ENCODE data around the gene LOXHD1. TPM values are rescaled to one million over a fixed set of nuclear protein-coding genes. Genes with fewer than 3 reads are reported as not detected.

LOXHD1 gene
- total and polyA plus RNA-seq, 10 of the 15 experiments (the other 5 are each of a cell fraction or from before 2014, with no cell fraction given): not detected

GRCh38 chr18:46546111-46546640, 110.8 kb downstream of the LOXHD1 start:
- TF ChIP-seq SIN3A (IDR thresholded peaks at IDR 0.05; ENCODE audit: low read depth, low read length): no peak
- no peak for TF ChIP-seq ASH2L (IDR thresholded peaks at IDR 0.05; ENCODE audit: borderline replicate concordance, low read depth)
- no peak for TF ChIP-seq SMAD1 (IDR thresholded peaks at IDR 0.05; ENCODE audit: low read depth, partially characterized antibody)
- Histone ChIP-seq H3K27me3 (replicated peaks in 1 of 2; ENCODE audit: control insufficient read depth in 2 of 2, insufficient read depth in 2 of 2, low read length in 1 of 2) (no peaks in the 10 kb centered on the region; a peak in 2 of 4 replicates), H2AFZ (ENCODE audit: control insufficient read depth, low read depth, low read length) (no peak overlapping the region), H4K20me1 (ENCODE audit: control insufficient read depth, insufficient read depth) (no peaks in the 10 kb centered on the region), H3K4me3 (no peak overlapping the region), H3K4me2 (ENCODE audit: control insufficient read depth, insufficient read depth) (no peak overlapping the region), H3K9me3 (replicated peaks; ENCODE audit: control insufficient read depth, insufficient read depth, low read length) (no peaks in the 10 kb centered on the region), H3K27ac (ENCODE audit: control insufficient read depth, insufficient read depth) (no peak overlapping the region), H3K4me1 (ENCODE audit: control insufficient read depth, insufficient read depth, low read length) (no peaks in the 10 kb centered on the region), H3K9ac (ENCODE audit: control insufficient read depth, insufficient read depth, low read length) (no peak overlapping the region), H3K36me3 (ENCODE audit: control insufficient read depth in 2 of 2, insufficient read depth in 2 of 2, low read length in 1 of 2) (no peaks in the 10 kb centered on the region), H3K79me2 (ENCODE audit: control insufficient read depth, insufficient read depth, low read length) (no peaks in the 10 kb centered on the region)
- ChIA-PET POLR2A (no interaction called here), CTCF (no interaction called here), SMC1A (ENCODE audit: uncharacterized antibody, unreplicated experiment) (interaction anchor here (0.6 kb wide), 1 partner anchor 126 kb away, joined by 3 read pairs; no protein-coding TSS in a partner anchor), RAD21 (ENCODE audit: unreplicated experiment) (no interaction called here)
- BruUV-seq (replicated peaks): no TSS peak
- intact Hi-C loops (cut with micrococcal nuclease; ENCODE audit: unreplicated experiment): no loop called here
- in situ Hi-C loops (cut with MboI): no loop called here
- FAIRE-seq (no peak), ATAC-seq (no peak), DNase-seq (ENCODE audit: low read depth, low spot score) (no peak)

GRCh38 chr18:46542545-46542944, 114.5 kb downstream of the LOXHD1 start:
- CTCF ChIA-PET: no interaction called here
- 33% methylated on average over 5 of the region's 5 CpGs for WGBS (ENCODE audit: insufficient coverage, insufficient replicate concordance, low lambda C conversion rate, missing lambda C conversion rate)
- Histone ChIP-seq H3K27me3 (replicated peaks in 1 of 2; ENCODE audit: control insufficient read depth in 2 of 2, insufficient read depth in 2 of 2, low read length in 1 of 2) (no peaks in the 10 kb centered on the region; a peak in 1 of 4 replicates), H3K9ac (ENCODE audit: control insufficient read depth, insufficient read depth, low read length) (no peak overlapping the region), H3K36me3 (ENCODE audit: control insufficient read depth in 2 of 2, insufficient read depth in 2 of 2, low read length in 1 of 2) (no peaks in the 10 kb centered on the region), H4K20me1 (ENCODE audit: control insufficient read depth, insufficient read depth) (no peaks in the 10 kb centered on the region), H3K9me3 (replicated peaks; ENCODE audit: control insufficient read depth, insufficient read depth, low read length) (no peaks in the 10 kb centered on the region), H3K4me3 (no peak overlapping the region), H3K4me2 (ENCODE audit: control insufficient read depth, insufficient read depth) (no peak overlapping the region), H3K27ac (ENCODE audit: control insufficient read depth, insufficient read depth) (no peak overlapping the region), H2AFZ (ENCODE audit: control insufficient read depth, low read depth, low read length) (no peak overlapping the region), H3K4me1 (ENCODE audit: control insufficient read depth, insufficient read depth, low read length) (no peaks in the 10 kb centered on the region), H3K79me2 (ENCODE audit: control insufficient read depth, insufficient read depth, low read length) (no peaks in the 10 kb centered on the region)
- POLR2A ChIA-PET: no interaction called here
- in situ Hi-C loops (cut with MboI): no loop called here
- DNase-seq (ENCODE audit: low read depth, low spot score) (no peak), FAIRE-seq (no peak), ATAC-seq (no peak)
- intact Hi-C loops (cut with micrococcal nuclease; ENCODE audit: unreplicated experiment): no loop called here
- RAD21 ChIA-PET (ENCODE audit: unreplicated experiment): no interaction called here
- BruUV-seq (replicated peaks): no TSS peak
- TF ChIP-seq IRF4 (IDR thresholded peaks at IDR 0.05; ENCODE audit: low read depth, low read length): no peak
- TF ChIP-seq MTA3 (IDR thresholded peaks at IDR 0.05; ENCODE audit: borderline replicate concordance, low read length): no peak
- TF ChIP-seq REST (IDR thresholded peaks at IDR 0.05; ENCODE audit: low read depth, low read length): peak; percentile 74; the same call in 1 of the 2 replicates
- TF ChIP-seq RAD51 (IDR thresholded peaks at IDR 0.05): no peak
- SMC1A ChIA-PET (ENCODE audit: uncharacterized antibody, unreplicated experiment): no interaction called here

Data from GM12878 (cell line).